Activated CD4-positive, alpha-beta T cell treated with anti-CD3 and anti-CD28 coated beads, Interleukin-2, amount 50 U/mL, for 24 hours (primary cell): ENCODE data around the gene LRMDA.
"Not testable (repeated sequence)": the region's sequence is repeated elsewhere in the genome, so short reads cannot be mapped to it uniquely, and the experiment has no call there.

Source experiments
- DNase-seq, 2 donors: peaks; one replicate each; pipeline ENCODE4 v3.0.0-alpha.2; 2020; ENCODE audit warnings: low read depth in 1 of 2, low spot score in 1 of 2

LRMDA gene

GRCh38 chr10:75605795-75606194 is 174.4 kb downstream of the LRMDA start:
- DNase-seq = not testable (repeated sequence)

- DNase-seq = no peak
Observed at GRCh38 chr10:75606203-75606779, 174.9 kb downstream of the LRMDA start.

GRCh38 chr10:75607576-75607975 is 176.2 kb downstream of the LRMDA start:
- no peak for DNase-seq

- no peak for DNase-seq
Observed at GRCh38 chr10:75610183-75610582, 178.8 kb downstream of the LRMDA start.

- DNase-seq = no peak
Observed at GRCh38 chr10:75611172-75611992, 180.0 kb downstream of the LRMDA start.

- DNase-seq = no peak
Observed at GRCh38 chr10:75611993-75612372, 180.6 kb downstream of the LRMDA start.

GRCh38 chr10:75612904-75613684 is 181.7 kb downstream of the LRMDA start:
- no peak for DNase-seq

GRCh38 chr10:75613685-75614504 is 182.5 kb downstream of the LRMDA start:
- DNase-seq = no peak

GRCh38 chr10:75616076-75616475 is 184.7 kb downstream of the LRMDA start:
- DNase-seq = no peak

- DNase-seq = no peak
Observed at GRCh38 chr10:75616874-75617478, 185.6 kb downstream of the LRMDA start.

GRCh38 chr10:75617485-75618155 is 186.2 kb downstream of the LRMDA start:
- DNase-seq = no peak

GRCh38 chr10:75619635-75620034 is 188.2 kb downstream of the LRMDA start:
- no peak for DNase-seq

GRCh38 chr10:75620356-75620755 is 188.9 kb downstream of the LRMDA start:
- no peak for DNase-seq

GRCh38 chr10:75621003-75621402 is 189.6 kb downstream of the LRMDA start:
- DNase-seq = not testable (repeated sequence)

GRCh38 chr10:75622503-75622902 is 191.1 kb downstream of the LRMDA start:
- DNase-seq = no peak

GRCh38 chr10:75623310-75624093 is 192.1 kb downstream of the LRMDA start:
- no peak for DNase-seq

- DNase-seq = no peak
Observed at GRCh38 chr10:75624638-75625037, 193.2 kb downstream of the LRMDA start.

GRCh38 chr10:75630746-75631145 is 199.3 kb downstream of the LRMDA start:
- no peak for DNase-seq

- no peak for DNase-seq
Observed at GRCh38 chr10:75632805-75633462, 201.5 kb downstream of the LRMDA start.
